GM19035 (cell line): ENCODE measurements around the gene DPYSL3.
"Not testable (repeated sequence)": the region's sequence is repeated elsewhere in the genome, so short reads cannot be mapped to it uniquely, and the experiment has no call there.

Experiments used
- ATAC-seq: cut with Tn5 transposase; IDR thresholded peaks from one replicate; pipeline ENCODE4 v1.9.1; 2021; ENCODE audit not compliant: unreplicated experiment

DPYSL3 gene

DNA sequence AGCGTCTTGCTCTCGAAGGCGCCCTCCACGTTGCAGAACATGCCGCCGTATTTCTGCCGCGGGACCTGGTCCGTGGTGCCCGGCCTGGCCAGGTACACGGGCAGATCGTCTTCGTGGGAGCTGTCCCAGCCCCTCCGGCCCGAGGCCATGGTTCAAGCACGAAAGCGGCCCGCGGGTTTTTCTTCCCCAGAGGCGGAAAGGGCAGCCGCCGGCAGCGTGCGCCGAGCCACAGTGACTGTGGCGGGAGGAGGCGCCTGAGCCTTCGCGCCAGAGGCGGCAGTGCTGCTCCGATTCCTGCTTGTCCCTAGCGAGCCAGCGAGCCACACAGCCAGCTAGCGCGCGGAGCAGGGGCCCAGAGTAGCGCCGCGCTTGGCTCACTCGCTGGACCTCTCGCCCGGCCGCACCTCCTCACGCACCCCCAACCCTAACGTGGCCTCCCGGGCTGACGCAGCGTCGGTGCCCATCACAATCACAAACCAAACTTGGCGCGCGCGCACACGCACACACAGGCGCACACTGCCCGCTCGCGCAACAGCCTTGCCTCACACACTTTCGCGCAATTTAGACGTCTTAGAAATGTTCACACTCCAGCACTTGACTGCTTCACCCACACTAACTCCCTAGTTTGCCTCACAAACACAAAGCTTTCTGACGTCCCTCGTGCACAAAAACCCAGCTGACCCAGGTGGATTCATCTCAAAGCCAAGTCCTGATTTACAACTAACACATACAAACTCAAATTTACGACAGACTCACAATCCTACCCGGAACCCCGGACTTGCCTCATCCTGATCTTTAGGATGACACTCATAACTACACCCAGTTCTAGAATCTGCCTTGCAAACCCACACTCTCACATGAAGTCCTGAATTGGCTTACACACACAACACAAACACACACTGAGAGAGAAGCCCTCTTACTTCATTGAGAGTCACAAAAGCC is at the start of gene DPYSL3:
DPYSL3 (minus strand) TSS at position 359 of the 942 bp plus-strand sequence; CDS start at position 149, 210 bp downstream.
- no peak for ATAC-seq

DNA sequence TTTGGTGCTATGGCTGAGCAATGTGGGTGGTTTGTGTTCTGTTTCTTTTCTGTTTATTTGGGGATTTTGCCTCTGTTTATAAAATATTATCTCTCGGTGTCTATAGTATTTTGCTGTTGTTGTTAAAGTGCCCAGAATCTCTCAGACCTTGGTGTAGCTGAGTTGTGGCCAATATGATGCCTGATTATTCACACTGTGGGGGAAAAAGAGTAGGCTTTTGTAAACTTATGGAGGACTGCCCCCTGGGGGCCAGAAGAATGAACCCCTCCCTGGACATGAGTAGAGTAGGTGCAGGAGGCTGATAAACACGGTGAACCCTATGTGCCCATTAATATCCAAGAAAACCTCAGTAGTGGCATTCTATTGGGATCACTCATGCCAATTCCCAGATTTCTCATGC is 49.0 kb upstream of the DPYSL3 start:
- ATAC-seq, result peak; percentile 87

DNA sequence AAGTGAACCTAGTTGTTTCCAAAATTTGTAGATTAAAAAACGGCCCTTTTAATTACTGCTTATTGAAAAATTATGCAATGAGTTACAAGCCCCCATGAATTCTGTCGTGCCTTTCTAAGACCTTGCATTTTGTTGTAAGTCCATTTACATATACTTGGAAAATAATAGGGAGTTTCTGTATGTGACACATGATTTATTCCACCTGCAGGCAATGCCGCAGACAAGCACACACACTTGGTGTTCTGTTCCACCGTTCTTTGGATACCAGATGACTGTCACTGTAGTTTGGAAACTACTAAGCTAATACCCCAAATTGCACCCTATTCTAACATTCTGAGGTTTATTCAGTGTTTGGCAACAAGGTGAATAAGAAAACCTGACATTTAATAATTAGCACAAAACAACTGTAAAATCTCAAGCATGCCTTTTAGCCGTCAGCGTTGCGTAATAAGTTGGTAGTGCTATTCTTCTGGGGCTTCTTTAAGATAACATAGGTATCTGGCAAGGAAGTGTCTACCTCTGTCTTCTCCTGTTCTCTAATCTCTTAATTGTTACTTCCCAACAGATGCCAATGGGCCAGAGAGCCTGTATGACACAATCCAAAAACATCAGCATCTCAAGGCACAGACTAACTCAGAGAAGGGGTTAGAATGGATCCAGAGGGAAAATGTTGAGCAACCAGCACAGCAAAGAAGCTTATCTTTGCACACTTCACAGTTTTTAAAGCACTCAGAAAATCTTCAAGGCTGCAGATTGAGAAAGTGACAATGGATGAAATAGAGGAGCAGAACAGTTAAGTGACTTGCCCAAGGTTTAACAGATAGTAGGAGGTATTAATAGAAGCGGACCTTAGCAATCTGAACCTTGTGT is 48.2 kb upstream of the DPYSL3 start:
- ATAC-seq, result no peak

DNA sequence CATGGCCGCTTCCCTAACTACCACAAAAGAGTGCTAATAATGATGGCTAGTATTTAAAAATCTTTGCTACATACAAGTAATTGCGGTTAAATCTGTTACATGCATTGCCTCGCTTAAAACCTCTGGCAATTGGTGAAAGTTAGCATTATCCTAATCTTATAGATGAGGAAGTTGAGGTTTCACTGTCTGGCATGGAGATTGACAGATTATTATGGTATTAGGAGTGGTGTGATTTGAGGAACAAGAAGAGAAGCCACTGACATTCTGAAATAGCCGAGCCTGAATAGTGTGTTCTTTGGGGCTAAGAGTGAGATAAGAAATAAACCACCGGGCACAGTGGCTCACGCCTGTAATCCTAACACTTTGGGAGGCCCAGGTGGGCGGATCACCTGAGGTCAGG is 45.3 kb upstream of the DPYSL3 start:
- ATAC-seq, result no peak

DNA sequence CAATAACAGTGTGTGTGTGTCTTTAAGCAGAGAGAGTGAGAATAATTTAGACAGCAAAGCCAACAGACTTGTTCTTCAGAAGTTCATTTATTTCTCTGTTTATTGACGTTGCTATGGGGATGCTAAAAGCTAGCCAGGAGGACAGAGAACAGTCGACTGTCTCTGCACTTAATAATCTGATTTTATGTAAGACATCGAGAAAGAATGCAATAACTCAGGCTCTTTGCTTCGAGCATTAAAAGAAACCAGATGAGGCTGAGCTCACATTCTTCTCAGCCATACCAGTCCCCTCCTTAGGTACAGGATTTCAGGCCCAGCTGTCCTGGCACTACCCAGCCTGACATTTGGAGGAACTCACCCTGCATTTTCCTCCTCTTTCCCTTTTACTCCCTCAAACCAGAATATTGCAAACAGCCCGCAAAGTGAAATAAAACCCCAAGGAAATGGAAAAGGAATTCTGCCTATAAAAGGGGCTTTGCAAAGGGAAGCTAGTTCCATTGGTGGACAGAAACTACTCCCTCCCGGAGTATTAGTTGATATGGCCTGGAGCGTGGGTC is 44.5 kb upstream of the DPYSL3 start:
- ATAC-seq, result no peak

DNA sequence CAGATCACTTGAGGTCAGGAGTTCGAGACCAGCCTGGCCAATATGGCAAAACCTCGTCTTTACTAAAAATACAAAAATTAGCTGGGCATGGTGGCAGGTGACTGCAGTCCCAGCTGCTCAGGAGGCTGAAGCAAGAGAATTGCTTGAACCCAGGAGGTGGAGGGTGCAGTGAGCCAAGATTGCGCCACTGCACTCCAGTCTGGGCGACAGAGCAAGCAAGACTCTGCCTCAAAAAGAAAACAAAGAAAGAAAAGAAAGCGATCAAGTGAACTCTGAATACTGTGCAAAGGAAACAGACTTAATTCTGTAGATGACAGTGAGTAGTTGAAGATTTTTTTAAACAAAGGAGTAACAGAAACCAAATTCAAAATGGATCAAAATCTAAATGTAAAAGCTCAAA is 43.9 kb upstream of the DPYSL3 start:
- ATAC-seq, result not testable (repeated sequence)

DNA sequence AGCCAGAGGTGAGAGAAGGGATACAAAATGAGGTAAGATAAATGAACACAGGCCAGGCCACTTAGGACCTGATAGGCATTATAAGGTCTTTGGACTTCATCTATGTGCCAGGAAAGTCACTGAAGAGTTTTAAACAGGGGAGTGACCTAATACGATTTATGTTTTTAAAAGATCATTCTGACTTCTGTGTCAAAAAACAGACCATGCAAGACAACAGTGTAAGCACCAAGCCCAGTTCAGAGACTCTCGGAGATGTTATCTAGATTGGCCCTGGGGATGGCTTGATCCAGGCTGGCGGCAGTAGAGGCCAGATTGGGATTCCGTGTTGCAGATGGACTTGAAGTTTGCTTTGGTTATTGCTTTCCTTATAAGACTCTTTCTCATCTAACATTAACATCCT is 43.0 kb upstream of the DPYSL3 start:
- ATAC-seq, result no peak

DNA sequence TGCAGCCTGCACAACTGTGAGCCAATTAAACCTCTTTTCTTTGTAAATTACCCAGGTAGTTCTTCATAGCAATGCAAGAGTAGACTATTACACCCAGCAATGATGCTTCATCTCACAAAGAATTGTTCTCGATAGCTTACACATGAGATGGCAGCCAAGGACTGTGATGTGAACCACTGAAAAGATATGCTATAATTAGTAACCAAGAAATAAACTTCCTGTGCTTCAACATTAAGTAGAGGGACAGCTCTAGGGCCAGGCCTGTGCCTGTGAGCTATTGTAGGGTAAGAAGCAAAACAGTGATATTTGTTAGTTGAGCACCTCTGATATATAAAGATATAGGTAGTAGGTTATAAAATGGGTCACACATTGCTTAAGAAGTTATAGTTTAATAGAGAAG is 41.8 kb upstream of the DPYSL3 start:
- ATAC-seq, result no peak

DNA sequence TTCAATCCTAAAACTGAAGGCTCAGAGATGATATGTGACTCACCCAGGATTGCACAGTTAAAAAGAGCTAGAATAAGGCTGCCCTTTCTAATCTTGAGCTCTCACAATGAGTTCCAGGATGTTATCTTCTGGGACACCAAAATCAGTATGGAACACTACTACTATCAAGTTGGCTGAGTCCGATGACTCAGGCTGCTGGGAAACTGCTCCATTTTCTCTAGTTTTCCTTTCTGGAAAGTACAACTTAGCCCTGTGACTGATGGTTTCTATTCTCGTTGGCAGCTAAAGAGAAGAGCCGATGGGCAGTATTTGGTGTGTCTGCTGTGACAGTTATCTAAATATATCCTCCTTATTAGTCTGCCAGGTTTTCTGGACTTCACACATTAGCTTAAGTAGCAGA is 37.9 kb upstream of the DPYSL3 start:
- ATAC-seq, result no peak

DNA sequence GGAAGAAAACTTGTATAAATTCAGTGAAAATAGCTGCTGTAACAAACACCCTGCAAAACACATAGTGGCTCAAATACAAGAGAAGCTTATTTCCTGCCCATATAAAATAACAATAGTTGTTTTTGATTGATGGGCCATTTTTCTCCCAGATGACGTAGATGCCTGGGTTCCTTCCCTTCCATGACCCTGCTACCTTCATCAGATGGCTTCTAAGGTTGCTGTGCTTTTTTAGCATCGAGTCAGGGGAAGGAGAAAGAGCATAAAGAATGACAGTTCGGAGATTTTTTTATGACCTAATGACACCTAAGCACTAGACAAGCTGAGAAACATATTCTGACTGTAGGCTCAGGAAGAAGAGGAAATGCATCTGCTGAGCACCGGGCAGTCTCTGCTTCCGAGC is 34.7 kb upstream of the DPYSL3 start:
- ATAC-seq, result no peak

DNA sequence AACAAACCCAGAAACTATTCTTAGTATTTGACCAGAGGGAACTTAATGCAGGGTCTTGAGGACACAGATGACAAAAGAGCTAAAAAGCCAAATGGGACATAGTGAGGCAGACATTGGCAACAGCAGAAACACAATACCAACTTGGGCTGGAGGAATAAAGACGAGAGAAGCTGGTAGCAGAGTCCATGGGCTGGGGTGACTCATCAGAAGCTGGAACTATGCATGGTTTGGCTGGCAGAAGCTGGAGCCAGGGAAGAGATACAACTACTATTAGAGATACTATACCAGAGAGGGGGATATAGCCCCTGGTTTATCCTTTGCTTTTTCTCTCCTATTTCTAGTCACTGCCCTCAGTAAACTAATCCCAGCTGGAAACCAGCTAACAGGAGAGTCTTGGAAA is 29.2 kb upstream of the DPYSL3 start:
- no peak for ATAC-seq

DNA sequence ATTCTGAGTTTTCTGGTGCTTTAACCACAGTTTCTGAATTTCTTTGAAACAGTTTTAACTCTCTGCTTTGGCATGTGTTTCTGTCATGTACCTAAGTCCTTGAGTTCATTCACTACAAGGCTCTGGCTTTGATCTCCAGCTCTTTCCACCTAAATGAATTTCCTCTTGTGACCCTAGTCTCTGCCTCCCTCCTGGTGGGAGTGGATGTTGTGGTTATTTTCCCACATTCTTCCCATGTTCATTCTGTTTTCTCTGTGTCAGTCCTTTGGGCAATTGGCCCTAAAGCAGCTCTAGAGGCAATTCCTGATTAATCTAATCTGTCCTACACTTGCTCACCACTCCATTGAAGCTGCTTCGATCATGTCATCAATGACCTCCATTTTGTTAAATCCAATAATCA is 28.4 kb upstream of the DPYSL3 start:
- no peak for ATAC-seq

DNA sequence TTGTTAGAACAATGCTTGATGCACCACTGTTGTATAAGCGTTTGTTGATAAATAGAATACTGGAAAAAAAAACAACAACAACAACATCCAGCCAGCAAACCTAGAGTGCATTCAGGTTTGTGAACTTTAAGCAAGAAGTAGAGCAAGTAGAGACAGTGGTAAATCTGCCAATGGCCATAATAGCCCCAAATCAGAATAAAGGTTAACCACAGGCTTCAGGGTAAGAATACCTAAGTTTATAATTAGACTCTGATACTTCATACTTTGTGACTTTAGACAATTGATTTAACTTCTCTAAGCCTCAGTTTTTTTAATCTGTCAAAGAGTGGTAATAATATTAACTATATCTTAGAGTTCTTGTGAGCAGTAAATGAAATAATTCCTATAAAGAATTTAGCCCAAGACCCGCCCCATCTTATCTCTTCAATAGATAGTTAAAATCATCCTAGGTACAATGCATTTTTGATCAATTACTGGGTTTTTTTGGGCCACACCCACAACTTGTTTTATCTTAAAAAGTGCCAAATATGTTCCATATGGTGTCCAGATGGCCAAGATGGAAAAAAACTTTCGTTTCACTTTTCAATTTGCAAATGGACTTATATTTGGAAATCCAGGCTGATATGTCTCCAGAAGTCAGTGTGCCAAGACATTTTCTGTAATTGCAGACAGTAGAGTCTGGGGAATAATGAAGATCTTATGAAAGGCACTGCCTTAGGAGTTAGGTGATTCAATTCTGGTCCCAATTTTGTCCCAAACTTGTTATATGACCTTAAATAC is 24.5 kb upstream of the DPYSL3 start:
- no peak for ATAC-seq

DNA sequence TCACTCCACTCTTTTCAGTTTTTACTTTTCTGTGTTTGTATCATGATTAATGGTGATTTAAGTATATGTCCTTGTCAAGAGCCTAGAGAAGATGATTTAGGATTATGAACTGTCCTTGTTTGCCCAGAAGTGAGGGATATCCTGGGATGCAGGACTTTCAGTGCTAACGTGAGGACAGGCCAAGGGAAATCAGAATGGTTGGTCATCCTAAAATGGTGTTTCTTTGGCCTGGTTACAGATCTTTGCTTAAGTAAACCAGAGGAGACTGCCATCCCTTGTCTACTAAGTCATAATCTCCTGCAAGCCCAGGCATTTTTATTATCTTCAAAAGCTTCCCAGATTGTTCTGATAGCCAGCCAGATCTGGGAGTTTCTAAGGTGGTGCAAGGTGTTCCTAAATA is 22.3 kb upstream of the DPYSL3 start:
- no peak for ATAC-seq

DNA sequence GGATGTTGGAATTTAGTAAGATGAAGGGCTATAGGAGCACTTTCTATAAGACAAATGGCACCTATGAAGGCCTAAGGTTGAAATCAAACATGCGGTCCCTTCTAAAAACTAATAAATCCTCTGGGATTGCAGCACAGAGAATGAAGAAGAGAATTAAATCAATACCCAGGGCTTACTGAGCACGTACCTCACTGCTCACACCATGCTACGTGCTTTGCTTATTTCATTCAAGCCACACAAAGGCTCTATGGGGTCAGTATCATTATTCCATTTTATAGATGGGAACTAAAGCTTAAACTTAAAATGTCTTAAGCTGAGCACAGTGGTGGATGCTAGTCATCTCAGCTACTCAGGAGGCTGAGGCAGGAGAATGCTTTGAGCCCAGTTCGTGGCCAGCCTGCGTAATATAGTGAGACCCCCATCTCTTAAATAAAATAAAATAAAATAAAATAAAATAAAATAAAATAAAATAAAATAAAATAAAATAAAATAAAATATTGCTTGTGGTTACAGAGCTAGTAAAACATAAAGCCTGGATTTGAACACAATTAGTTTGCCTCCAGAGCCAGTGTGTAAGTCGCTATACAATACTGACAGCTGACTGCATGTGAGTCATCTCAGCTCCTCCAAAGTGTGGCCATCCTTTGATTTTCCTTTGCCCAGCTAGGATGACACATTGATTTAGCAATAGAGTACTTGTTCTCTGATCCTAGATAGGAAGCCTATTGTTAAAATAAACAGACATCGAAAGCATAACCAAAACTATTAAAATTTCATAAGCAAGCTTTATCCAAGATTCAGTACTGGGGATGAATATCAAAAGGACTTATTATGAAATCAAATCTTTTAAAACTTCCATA is 20.9 kb upstream of the DPYSL3 start:
- no peak for ATAC-seq

DNA sequence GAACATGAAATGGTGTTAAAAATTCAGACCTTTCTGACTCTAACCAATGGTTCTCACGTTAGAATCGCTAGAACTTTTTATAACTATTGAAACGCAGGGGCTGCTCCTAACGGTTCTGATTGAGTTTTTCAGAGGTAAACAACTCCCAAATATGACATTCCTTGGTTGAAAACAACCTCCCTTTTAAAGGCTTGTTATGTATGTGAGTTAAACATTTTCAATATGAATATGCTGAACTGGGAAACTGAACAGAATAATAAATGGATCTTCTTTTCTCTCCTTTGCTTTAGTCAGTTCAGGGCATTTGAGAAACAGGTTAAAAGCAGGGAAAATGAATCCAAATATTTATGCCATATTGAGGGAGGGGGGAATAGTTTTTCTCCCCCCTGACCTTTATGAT is 13.2 kb upstream of the DPYSL3 start:
- no peak for ATAC-seq

DNA sequence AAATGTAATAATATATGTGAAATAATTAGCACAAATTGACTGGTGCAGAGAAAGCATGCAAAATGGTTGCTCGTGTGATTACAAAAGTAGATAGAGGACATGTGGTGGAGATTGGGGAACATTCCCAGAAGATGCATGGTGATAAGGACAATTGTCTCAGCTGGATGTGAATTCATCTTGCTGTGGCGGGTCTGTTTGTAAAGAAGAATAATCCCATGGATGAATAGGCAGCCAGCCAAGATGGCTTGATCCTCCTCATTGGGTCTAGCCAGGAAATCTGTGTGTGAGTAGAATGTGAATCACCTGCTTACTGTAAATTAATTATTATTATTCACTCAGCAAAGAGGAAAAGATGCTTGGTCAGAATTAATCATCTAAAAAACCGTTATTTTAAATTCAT is 12.6 kb upstream of the DPYSL3 start:
- no peak for ATAC-seq

DNA sequence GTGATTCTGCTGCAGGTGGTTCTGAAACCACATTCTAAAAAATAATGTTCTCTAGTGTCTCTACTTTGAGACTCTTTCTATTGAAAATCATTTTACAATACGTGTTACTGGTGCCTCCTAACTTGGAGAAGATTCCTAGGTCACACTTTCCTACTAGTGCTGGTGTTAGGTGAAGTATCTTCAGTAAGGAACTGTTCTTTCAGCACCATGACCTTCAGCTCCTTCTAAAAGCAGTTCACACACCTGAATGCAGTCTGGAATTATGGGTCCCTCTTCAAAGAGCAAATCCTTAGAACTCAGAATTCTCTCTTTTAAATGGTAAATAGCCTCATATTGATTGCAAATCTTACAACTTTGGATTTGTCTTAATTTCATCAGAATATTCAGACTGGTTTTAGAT is 10.6 kb upstream of the DPYSL3 start:
- ATAC-seq, result no peak

DNA sequence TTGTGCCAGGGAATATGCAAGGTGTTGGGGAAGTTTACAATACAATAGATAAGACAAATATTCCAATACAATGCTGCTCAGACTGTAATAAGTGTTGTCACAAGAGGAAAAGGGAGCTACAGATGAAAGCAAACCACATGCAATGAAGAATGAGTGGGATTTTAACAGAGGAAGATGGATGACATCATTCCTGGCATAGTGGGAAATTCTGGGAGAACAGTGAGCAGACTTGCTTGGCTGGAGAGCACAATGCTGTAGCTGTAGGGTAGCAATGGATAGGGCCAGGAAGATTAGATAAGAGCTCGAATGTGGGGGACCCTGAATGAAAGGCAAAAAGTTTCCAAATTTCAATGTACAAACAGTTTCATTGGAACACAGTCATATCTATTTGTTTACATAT is 9.5 kb upstream of the DPYSL3 start:
- no peak for ATAC-seq

DNA sequence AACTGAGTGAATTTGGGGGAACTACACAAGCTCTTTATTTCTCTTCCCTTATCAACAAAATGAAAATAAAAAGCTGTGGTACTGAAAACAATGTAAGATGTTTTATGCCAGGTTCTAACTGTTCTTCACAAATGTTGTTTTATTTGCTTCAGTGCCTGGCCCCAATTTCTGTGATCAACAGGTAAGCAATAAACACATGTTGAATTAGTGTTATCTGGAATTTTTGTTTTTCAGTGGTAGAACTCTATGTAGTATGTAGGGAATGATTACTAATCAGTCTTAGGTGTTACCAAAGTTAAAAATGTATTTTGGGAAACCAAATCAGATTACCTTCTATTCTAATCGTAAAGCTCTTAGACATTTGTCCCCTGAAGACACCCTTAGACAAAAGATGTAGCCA is 7.5 kb upstream of the DPYSL3 start:
- ATAC-seq, result no peak
